HG02759 (cell line): Measurements from ENCODE around the gene KRT12.
"Not testable (repeated sequence)": the region's sequence is repeated elsewhere in the genome, so short reads cannot be mapped to it uniquely, and the experiment has no call there.

Experiments used
- ATAC-seq: cut with Tn5 transposase; IDR thresholded peaks from one replicate; pipeline ENCODE4 v1.9.1; 2021; ENCODE audit warnings: mild to moderate bottlenecking, moderate library complexity; ENCODE audit not compliant: unreplicated experiment

The KRT12 gene

DNA sequence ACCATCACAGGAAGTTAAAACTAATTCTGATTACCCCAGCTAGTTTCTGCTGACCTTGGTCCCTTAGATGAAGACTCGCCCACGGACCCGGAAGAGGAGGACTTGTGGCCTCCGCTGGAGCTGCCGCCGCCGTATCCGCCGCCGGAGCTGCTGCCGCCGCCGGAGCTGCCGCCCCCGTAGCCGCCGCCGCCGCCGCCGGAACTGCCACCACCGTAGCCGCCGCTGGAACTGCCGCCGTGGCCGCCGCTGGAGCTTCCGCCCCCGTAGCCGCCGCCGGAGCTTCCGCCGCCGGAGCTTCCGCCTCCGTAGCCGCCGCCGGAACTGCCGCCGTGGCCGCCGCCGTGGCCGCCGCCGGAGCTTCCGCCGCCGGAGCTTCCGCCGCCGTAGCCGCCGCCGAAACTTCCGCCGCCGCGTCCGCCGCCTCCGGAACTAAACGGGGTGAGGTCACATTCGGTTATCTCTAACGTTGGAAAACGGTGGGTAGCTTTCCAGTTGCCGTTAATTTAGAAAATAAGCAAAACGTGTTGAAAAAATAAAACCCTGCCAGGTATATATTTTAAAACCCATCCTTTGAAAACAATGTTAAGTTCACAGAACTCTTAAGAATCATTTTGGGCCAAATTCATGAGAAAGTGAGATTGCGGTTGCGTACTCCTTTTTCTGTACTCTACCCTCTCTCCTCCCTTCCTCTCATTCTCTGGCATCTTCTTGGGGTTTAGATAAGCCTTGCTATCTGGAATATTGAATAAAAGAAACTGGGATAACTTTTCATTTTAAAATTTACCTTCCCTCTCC is 48.1 kb downstream of the KRT12 start:
- ATAC-seq = peak; percentile 91

DNA sequence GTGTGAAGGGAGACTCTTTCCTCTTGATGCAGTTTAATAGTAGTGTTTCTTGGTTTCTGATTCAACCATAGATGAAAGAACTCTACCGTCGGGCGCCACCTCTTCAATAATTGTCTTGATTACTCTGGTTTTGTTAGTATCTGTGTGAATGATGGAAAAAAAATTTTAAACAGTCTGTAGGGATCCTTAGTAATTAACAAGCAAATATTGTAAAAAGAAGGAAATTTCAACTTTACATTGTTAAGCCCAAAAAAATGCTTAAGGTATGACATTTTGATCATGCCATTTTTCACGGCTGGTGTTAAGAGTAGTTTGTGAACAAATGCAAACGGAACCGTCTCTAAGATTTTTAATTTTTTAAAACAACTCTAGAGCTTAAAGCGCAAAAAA is 48.7 kb downstream of the KRT12 start:
- ATAC-seq = no peak

DNA sequence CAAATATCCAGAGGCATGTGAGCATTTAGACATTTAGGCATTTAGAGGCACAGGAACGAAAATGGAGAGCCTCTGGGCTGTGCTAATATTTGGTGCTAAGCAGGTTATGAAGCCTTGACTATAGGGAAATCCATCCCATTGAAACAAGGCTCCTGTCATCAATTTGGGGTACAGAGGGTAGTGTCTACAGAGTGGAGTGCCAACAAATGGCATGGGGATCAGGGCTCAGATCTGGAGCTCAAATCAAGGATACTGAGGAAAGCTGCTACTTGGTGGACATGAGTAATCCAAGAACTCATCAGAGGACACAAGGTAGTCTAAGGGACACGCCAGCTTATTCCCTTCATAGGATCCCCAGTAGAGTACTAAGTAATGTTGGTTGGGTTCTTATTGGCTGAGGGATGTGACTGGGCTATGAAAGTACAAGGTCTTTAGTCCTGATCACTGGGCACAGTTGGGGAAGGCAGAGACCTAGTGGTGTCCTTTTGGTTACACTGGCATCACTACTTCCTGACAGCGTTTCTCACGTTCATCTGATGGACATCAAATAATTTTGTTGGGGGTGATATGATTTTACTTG is 49.8 kb downstream of the KRT12 start:
- ATAC-seq = no peak

DNA sequence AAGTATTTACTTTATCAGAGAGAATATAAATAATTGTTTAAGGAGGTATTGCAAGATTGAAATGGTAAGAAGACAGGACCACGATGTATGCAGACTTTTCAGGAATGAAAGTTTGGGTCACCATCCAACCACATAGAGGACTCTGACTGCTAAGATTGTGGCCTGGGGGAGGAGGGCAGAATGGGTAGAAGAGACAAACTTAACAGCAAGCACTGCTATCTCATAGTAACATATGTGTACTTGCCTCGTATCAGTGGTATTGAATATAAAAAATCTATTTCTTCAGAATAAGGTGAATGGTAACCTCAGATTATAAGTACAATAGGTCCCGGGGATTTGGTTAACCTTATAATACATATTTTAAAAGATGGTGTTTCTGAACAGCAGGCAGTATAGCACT is 50.5 kb downstream of the KRT12 start:
- ATAC-seq = no peak

DNA sequence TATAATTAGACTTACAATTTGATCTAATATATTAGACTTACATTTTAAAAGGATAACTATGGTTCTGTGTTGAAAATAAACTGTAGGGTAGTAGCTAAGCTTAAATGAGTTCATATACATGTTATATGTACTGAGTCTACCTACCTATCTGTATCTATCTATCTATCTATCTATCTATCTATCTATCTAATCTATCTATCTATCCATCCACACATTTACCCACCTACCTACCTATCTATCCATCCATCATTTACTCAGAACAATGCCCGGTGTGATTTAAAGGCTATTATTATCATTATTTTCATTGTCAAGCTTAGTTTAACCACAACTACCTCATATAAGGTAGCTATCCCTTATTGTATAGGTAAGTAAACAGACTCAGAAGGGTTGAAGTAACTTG is 51.6 kb downstream of the KRT12 start:
- no peak for ATAC-seq

DNA sequence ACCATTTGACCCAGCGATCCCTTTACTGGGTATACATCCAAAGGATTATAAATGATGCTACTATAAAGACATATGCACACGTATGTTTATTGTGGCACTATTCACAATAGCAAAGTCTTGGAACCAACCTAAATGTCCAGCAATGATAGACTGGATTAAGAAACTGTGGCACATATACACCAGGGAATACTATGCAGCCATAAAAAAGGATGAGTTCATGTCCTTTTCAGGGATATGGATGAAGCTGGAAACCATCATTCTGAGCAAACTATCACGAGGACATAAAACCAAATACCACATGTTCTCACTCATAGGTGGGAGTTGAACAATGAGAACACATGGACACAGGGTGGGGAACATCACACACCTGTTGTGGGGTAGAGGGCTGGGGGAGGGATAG is 52.4 kb downstream of the KRT12 start:
- not testable (repeated sequence) for ATAC-seq

DNA sequence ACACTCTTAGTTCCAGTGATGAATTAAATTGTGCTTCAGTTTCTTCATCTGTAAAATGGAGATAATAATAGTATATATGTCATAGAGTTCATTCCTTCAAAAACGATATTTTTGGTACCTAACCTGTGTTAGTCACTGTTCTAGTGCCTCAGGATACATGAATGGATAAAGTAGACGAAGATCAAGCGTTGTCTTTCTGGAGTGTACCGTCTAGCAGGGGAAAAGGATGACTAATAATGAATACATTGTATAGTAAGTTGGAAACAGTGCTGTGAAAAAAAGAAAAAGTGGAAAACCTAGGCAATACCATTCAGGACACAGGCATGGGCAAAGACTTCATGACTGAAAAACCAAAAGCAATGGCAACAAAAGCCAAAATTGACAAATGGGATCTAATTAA is 53.2 kb downstream of the KRT12 start:
- no peak for ATAC-seq

DNA sequence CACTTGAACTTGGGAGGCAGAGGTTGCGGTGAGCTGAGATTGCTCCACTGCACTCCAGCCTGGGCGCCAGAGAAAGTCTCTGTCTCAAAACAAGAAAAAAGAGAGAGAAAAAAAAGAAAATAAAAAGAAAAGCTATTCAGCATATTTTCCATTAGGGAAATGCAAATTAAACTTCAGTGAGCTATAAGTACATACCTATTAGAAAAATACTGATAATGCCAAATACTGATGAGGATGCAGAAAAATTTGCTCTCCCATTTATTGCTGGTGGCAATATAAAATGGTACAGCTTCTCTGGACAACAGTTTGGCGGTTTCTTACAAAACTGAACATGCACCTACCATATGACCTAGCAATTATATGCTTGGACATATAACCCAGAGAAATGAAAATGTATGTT is 54.4 kb downstream of the KRT12 start:
- no peak for ATAC-seq
